ENCODE data around the gene FAIM. TPM values are rescaled to one million over a fixed set of nuclear protein-coding genes. Genes with fewer than 3 reads are reported as not detected.
A peak's percentile ranks its signal among the peaks of the same experiment; 100 is the strongest.

The FAIM gene
- total RNA-seq, 4 donors from 2014 or later, result 0.88 to 3.0 (median 1.1) TPM; not detected in 1

DNA sequence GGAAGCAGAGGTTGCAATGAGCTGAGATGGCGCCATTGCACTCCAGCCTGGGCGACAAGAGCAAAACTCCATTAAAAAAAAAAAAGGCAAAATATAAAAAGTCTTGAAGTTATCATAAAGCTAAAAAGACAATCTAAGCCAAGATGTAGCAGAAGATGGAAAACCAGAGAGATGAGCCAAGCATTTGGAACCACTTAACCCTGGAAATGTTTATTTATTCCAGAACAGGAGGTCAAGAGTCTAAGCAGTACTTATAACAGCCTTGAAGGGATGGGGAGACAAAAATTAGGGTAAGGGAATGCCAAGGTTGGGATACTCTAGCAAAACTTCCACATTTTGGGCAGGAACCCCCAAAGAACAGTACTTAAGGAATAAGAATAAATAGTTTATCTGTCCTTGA is 30.1 kb downstream of the FAIM start:
- DNase-seq, result no peak
- intact Hi-C loops (cut with DNase I; ENCODE audit: low total_unique reads), result no loop called here
- no peaks in the 10 kb centered on the region for H3K4me1 ChIP-seq

DNA sequence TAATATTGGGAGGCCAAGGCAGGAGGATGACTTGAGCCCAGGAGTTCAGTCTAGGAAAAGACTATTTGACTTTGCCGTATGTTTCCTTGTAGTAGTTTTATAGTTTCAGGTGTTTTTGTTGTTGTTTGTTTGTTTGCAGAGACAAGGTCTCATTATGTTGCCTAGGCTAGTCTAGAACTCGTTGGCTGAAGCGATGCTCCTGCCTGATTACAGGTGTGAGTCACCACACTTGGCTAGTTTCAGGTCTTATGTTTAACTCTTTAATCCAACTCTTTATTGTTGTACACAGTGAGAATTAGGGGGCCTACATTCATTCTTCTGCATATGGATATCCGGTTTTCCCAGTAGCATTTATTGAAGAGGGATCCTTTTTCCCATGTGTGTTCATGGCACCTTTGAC is 32.0 kb downstream of the FAIM start:
- TF ChIP-seq, protein P1, sequence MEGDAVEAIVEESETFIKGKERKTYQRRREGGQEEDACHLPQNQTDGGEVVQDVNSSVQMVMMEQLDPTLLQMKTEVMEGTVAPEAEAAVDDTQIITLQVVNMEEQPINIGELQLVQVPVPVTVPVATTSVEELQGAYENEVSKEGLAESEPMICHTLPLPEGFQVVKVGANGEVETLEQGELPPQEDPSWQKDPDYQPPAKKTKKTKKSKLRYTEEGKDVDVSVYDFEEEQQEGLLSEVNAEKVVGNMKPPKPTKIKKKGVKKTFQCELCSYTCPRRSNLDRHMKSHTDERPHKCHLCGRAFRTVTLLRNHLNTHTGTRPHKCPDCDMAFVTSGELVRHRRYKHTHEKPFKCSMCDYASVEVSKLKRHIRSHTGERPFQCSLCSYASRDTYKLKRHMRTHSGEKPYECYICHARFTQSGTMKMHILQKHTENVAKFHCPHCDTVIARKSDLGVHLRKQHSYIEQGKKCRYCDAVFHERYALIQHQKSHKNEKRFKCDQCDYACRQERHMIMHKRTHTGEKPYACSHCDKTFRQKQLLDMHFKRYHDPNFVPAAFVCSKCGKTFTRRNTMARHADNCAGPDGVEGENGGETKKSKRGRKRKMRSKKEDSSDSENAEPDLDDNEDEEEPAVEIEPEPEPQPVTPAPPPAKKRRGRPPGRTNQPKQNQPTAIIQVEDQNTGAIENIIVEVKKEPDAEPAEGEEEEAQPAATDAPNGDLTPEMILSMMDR (IDR thresholded peaks at IDR 0.05 in 4 of 5, conservative IDR thresholded peaks at IDR 0.05 in 1 of 5), result no peak
- TF ChIP-seq POLR2A (IDR thresholded peaks at IDR 0.05), result no peak
- H3K27me3 ChIP-seq, result no peaks in the 10 kb centered on the region
- no peak overlapping the region for H3K4me3 ChIP-seq
- ATAC-seq (peak; percentile 30 to 34), DNase-seq (no peak)
- no peak overlapping the region for H3K27ac ChIP-seq
- no peaks in the 10 kb centered on the region for H3K9me3 ChIP-seq
- H3K36me3 ChIP-seq, result no peaks in the 10 kb centered on the region
- H3K4me1 ChIP-seq, result no peaks in the 10 kb centered on the region
- in situ Hi-C loops (cut with MboI; ENCODE audit: low sequenced_read_pairs in 4 of 4), result no loop called here
- intact Hi-C loops (cut with DNase I; ENCODE audit: low total_unique reads), result no loop called here

More for the DNA sequence above, 30.1 kb downstream of the FAIM start:
- no peak for ATAC-seq
- H3K36me3 ChIP-seq, result no peaks in the 10 kb centered on the region
- TF ChIP-seq, protein P1 (IDR thresholded peaks at IDR 0.05 in 4 of 5, conservative IDR thresholded peaks at IDR 0.05 in 1 of 5), result no peak
- no peak for TF ChIP-seq POLR2A (IDR thresholded peaks at IDR 0.05)
- H3K4me3 ChIP-seq, result no peak overlapping the region
- H3K27me3 ChIP-seq, result no peaks in the 10 kb centered on the region
- no peaks in the 10 kb centered on the region for H3K9me3 ChIP-seq
- H3K27ac ChIP-seq, result no peak overlapping the region
- in situ Hi-C loops (cut with MboI; ENCODE audit: low sequenced_read_pairs in 4 of 4), result no loop called here

DNA sequence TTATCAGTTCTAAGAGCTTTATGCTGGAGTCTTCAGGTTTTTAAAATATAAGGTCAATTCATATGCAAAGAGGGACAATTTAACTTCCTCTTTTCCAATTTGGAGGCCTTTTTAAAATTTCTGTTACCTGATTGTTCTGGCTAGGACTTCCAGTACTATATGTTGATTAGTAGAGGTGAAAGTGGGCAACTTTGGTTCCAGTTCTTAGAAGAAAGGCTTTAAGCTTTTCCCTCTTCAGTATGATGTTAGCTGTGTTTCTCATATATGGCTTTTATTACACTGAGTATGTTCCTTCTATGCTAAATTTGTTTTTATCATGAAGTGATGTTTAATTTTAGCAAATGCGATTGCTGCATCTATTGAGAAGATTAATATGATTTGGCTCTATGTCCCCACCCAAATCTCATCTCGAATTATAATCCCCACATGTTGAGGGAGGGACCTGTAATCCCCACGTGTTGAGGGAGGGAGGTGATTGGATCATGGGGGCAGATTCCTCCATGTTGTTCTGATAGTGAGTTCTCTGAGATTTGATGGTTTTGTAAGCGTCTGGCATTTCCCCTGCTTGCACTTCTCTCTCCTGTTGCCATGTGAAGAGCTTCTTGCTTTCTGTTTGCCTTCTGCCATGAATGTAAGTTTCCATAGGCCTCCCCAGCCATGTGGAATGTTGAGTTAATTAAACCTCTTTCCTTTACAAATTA is 33.8 kb downstream of the FAIM start:
- no peaks in the 10 kb centered on the region for H3K36me3 ChIP-seq
- H3K9me3 ChIP-seq, result no peaks in the 10 kb centered on the region
- ATAC-seq, result no peak
- no peaks in the 10 kb centered on the region for H3K27me3 ChIP-seq
- H3K27ac ChIP-seq, result no peak overlapping the region
- intact Hi-C loops (cut with DNase I; ENCODE audit: low total_unique reads) (no loop called here), in situ Hi-C loops (cut with MboI; ENCODE audit: low sequenced_read_pairs in 4 of 4) (no loop called here)
- no peak for DNase-seq
- no peaks in the 10 kb centered on the region for H3K4me1 ChIP-seq
- no peak overlapping the region for H3K4me3 ChIP-seq
- TF ChIP-seq POLR2A (IDR thresholded peaks at IDR 0.05), result no peak
- TF ChIP-seq, protein P1 (IDR thresholded peaks at IDR 0.05 in 4 of 5, conservative IDR thresholded peaks at IDR 0.05 in 1 of 5), result no peak

DNA sequence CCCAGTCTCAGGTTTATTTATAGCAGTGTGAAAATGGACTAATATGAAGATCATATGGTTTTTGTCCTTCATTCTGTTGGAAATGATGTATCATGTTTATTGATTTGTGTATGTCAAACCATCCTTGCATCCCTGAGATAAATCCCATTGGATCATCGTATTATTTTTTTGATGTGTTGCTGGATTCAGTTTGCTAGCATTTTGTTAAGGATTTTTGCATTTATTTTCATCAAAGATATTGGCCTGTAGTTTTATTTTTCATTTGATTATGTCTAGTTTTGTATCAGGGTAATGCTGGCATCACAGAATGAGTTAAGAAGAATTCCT is 34.3 kb downstream of the FAIM start:
- DNase-seq (no peak), ATAC-seq (no peak)
- TF ChIP-seq, protein P1 (IDR thresholded peaks at IDR 0.05 in 4 of 5, conservative IDR thresholded peaks at IDR 0.05 in 1 of 5), result no peak
- TF ChIP-seq POLR2A (IDR thresholded peaks at IDR 0.05), result no peak
- Histone ChIP-seq H3K27me3 (no peaks in the 10 kb centered on the region), H3K4me3 (no peak overlapping the region), H3K27ac (no peak overlapping the region), H3K36me3 (no peaks in the 10 kb centered on the region), H3K4me1 (no peaks in the 10 kb centered on the region), H3K9me3 (no peaks in the 10 kb centered on the region)
- intact Hi-C loops (cut with DNase I; ENCODE audit: low total_unique reads) (no loop called here), in situ Hi-C loops (cut with MboI; ENCODE audit: low sequenced_read_pairs in 4 of 4) (no loop called here)

DNA sequence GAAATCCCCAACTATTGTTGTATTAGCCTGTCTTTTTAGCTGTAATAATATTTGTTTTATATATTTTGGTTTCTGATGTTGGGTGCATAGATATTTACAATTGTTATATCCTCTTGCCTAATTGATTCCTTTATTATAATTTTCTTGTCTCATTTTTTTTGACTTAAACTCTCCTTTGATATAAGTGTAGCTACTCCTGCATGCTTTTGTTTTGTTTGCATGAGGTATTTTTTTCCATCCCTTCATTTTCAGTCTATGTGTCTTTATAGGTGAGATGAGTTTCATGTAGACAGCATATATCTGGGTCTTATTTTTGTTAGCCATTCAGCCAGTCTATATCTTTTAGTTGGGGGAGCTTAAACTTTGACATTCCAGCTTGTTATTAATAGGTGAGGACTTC is 37.4 kb downstream of the FAIM start:
- in situ Hi-C loops (cut with MboI; ENCODE audit: low sequenced_read_pairs in 4 of 4), result no loop called here
- H3K4me1 ChIP-seq, result no peaks in the 10 kb centered on the region
- no peak for ATAC-seq
- H3K27me3 ChIP-seq, result no peaks in the 10 kb centered on the region
- peaks cover 0 to 24% of the 10 kb centered on the region in 2 donors for H3K36me3 ChIP-seq
- no peak overlapping the region for H3K27ac ChIP-seq
- intact Hi-C loops (cut with DNase I; ENCODE audit: low total_unique reads), result no loop called here
- DNase-seq, result no peak
- no peak overlapping the region for H3K4me3 ChIP-seq
- H3K9me3 ChIP-seq, result no peaks in the 10 kb centered on the region
- TF ChIP-seq, protein P1 (IDR thresholded peaks at IDR 0.05 in 4 of 5, conservative IDR thresholded peaks at IDR 0.05 in 1 of 5), result no peak
- no peak for TF ChIP-seq POLR2A (IDR thresholded peaks at IDR 0.05)

Data from gastrocnemius medialis (tissue), 4 donors.